SK-N-MC (cell line): ENCODE data around the gene CFAP299.

Experiments used
- EZH2 ChIP-seq: fragments of 200-600 bp; sonication (generic); IDR thresholded peaks from one replicate; pipeline ENCODE4 v1.6.1; 2017; ENCODE audit warnings: antibody characterized with exemption
- FOXP2 ChIP-seq: optimal IDR thresholded peaks from 2 replicates; pipeline ENCODE3; 2011; ENCODE audit warnings: mild to moderate bottlenecking, moderate library complexity; ENCODE audit not compliant: insufficient read depth; ENCODE audit errors: extremely low read length, control extremely low read depth
- POLR2AphosphoS5 ChIP-seq: IDR thresholded peaks from 2 replicates; pipeline ENCODE4 v1.6.1; 2012; ENCODE audit warnings: mild to moderate bottlenecking, low read depth, low read length, borderline replicate concordance

DNA sequence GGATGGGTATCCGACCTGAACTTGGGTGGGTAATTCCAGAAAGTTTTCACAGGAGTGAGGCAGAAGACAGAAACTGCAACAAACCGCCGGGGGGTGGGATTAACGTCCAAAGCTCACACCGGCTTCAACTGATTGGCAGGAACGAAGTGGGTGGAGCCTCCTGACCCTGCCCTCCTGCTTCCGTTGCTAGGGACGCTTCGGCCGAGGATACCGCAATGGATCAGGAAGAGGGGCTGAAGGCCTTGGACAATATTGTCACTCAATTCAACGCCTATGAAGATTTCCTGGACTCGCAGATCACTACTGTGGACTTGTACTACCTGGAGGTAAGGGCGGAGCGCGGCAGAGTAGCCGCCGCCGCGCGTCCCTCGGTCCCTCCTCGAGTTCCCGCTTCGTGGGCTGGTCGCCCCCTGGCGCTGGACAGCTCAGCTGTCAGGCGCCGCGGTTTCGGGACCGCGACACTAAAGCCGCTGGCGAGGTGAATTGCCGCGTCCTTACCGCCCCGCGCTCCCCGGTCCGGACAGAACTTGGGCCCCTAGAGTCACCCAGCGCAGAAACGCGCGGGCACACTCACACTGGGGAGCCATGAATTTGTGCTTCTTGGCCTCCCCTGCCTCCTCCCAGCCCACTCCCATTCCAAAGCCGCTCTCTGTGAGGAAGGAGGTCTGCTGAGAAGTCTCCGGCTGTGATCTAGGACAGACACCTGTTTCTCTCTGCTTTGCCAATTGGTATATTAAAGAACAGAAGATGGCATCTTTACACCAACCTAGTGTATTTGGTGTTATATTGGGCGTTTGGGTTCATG is at the start of gene CFAP299:
- TF ChIP-seq EZH2, result no peak
- TF ChIP-seq POLR2AphosphoS5, result no peak
- no peak for TF ChIP-seq FOXP2
